CD4-positive, alpha-beta T cell treated with Interleukin-2 at 100 ng/mL for 4 hours (primary cell): ENCODE results near the gene NTM.
A peak's percentile ranks its signal among the peaks of the same experiment; 100 is the strongest.
"Not testable (repeated sequence)": the region's sequence is repeated elsewhere in the genome, so short reads cannot be mapped to it uniquely, and the experiment has no call there.

Experiments used
- DNase-seq: peaks from one replicate; pipeline ENCODE4 v3.0.0-alpha.2; 2020; ENCODE audit warnings: low spot score

The NTM gene

DNA sequence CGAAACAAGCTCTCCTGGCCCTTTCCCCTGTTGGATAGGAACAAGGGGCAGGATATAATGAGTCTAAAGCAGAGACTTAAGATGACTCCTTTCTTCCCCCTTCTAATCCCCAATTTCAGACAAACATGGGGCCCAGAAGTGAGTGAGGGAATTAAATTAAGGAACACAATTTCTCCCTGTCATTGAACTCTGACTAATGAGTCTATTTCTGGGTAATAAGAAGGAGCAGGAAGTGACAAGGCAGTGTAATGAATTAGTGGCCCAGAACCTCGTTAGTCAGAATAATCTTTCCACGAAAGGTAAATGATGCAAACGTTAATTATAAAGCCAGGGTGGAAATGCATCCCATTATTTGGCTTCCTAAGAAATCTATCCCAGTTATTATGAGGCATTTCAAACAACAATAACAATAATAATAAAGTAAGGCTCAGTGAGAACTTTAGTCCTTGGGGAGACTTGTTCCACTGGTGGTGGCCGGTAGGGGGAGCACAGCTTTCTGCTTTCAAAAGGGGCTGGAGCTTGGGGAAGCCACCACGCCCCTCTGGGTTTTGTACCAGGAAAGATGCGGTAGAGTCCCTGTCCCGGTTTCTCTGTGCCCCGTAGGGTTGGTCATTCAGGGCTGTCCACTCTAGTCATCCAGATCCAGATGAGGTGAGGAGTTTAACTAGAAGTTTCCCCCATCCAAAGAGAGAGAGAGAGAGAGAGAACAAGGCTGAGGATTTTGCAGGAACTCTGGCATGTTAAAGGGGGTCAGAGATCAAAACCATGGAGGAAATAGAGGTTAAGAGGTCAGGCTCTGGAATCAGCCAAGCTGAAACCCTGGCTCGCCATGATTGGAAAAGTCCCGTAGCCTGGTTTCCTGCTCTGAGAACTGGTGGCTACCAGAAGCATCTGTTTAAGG lies 298.3 kb downstream of the NTM start:
- peak; percentile 5 for DNase-seq

GRCh38 chr11:131669401-131669780 lies 299.0 kb downstream of the NTM start:
- DNase-seq = no peak

DNA sequence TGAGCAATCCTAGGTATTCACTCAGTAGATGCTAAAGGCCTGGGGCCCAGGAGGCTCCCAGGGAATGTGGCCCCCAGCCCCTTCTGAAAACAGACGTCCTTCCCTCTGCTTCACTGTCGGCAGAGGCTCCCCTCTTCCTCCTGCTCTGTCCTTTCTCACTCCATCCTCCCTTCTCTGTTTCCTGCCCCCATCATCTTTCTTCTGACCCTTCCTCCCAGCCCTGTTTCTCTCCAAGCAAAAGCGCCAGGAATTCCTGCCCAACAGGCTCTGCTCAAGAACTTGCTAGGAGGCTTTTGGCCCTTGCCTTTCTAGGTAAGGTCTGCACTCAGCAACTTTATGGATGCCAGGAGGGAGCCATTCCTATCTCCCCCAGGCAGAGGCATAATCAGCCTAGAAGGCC lies 300.5 kb downstream of the NTM start:
- no peak for DNase-seq

GRCh38 chr11:131671320-131671719 lies 300.9 kb downstream of the NTM start:
- no peak for DNase-seq

- no peak for DNase-seq
Measured at GRCh38 chr11:131671734-131672133, 301.3 kb downstream of the NTM start.

GRCh38 chr11:131672191-131672590 lies 301.8 kb downstream of the NTM start:
- DNase-seq = no peak

GRCh38 chr11:131674051-131674755 lies 303.8 kb downstream of the NTM start:
- DNase-seq = peak; percentile 14

GRCh38 chr11:131675121-131675888 lies 304.9 kb downstream of the NTM start:
- no peak for DNase-seq

DNA sequence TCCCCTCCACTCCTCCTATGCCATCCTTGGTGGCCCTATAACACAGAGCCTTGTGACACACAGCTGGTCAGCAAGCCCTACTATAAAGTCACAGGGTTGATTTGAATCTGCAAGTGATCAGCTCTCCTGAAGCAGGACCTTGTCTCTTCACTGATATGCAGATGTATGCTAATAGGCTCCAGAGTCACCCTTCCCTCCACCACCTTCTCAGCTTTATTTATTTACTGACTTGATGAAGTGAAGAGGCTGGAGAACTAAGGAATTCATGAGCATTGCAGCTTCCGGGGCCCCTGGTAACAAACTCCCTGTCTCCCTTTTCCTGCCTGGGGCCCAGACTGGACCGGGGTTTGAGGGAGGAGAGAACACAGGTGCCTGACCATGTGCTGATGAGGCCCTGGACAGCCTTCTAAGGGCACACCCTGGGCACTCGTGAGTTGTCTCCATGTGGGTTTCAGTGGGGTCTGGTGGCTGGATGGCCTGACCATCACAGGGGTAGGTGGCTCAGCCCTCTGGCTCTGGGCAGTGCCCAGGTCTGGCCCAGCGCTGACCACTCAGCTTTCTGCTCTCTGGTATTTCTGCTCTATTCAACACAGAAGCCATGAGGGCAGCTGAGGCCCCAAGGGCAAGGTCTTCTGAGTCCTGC lies 307.5 kb downstream of the NTM start:
- no peak for DNase-seq

DNA sequence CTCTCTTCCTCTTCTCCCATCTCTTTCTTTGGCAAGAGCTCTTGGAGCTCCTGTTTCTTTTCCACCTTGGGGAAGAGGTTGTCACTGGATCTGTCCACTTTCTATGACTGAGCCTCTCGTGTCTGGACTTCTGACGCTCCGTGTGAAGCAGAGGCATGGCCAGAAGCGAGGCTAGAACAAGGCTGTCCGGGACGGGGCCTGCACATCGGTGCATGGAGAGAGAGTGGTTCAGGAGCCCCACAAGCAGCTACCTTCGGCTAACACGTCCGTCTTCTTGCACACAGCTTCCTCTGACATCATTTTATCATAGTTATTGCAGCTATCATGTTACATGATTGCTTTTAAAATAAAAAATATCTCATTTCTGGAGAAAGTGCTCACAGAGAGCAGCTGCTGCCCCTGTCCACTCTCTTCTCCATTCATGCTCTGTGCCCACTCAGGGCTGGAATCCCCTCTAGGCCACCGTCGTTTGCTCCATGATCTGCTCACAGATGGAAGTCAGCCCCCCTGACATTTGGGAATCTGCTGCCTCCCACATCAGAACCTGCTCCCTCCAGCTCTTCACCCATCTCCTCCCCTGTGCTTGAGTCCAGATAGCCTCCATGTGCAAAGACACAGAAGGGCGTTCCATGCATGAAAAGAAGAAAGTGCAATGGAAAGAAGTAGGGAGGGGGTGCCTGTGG lies 308.4 kb downstream of the NTM start:
- no peak for DNase-seq

DNA sequence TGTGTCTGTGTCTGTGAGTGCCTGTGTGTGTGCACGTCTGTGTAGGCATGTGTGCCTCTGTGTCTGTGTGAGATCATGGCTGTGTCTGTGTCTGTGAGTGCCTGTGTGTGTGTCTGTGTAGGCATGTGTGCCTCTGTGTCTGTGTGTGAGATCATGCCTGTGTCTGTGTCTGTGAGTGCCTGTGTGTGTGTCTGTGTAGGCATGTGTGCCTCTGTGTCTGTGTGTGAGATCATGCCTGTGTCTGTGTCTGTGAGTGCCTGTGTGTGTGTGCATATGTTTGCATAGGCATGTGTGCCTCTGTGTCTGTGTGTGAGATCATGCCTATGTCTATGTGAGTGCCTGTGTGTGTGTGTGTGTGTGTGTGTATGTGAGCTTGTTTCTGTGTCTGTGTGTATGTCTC lies 310.0 kb downstream of the NTM start:
- not testable (repeated sequence) for DNase-seq

- DNase-seq = no peak
Measured at GRCh38 chr11:131681920-131682319, 311.5 kb downstream of the NTM start.

DNA sequence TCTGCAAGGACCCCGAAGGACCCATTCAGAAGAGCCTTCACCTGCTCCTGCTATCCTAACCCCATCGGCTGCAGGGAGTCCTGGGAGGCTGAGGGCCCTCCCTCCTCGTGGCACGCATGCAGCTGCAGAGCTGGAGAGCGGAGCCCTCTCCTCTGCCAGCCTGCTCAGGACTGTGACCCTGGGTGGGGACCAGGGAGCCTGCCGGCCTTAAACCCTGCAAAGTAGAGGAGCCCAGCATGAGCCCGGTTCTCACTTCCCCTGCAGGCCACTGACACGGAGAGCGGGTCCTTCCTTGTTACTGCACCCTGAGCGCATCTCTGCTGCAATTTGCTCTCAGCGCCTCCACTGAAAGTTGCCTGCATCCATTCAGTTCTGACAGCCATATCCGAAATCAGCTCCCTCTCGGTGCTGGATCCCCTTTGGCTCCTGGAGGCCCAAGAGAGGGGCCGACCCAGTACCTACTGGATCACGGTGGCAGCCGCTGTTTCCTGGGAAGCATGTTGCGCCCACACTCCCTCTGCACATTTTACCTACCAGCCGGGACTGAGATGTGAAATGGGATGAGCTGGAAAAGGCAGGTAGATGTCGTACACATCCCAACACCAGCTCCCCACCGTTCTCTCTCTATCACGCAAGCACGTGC lies 312.1 kb downstream of the NTM start:
- DNase-seq = no peak

GRCh38 chr11:131683131-131683530 lies 312.7 kb downstream of the NTM start:
- no peak for DNase-seq

DNA sequence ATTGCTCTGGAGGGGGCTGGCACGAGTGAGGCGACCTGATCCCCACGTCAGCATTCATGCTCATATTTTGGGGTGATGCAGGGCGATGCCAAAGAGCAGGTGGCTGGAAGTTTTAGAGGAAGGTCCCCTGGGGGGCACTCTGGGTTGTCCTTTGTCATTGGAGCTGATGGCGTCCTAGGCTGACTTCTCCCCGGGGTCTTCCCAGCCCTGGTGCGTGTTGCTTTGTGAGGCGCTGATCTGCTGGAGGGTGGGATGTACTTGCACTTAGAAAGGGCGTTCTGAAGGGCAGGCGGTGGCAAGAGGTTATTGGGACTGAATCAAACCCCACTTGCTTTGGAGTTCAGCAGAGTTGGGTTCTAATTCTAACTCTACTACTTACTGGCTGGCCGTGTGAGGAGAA lies 313.3 kb downstream of the NTM start:
- DNase-seq = no peak

- no peak for DNase-seq
Measured at GRCh38 chr11:131684111-131685060, 314.0 kb downstream of the NTM start.

GRCh38 chr11:131685206-131685605 lies 314.8 kb downstream of the NTM start:
- DNase-seq = no peak

DNA sequence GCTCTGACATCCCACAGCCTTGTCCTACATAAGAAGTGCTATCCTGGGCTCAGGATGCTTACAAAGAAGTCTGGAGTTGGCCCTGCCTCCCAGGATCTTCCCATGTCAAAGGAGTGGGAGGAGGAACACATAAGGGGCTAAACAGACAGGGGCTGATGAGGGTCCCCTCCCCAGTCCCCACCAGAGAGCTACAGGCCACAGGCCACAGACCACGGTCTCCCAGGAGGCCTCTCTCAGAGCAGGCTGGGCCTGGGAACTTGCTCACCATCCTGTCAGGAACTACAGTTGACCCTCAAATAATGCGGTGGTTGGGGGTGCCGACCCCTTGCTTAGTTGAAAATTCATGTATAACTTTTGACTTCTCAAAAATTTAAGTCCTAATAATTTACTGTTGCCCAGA lies 315.5 kb downstream of the NTM start:
- no peak for DNase-seq

GRCh38 chr11:131686836-131687235 lies 316.4 kb downstream of the NTM start:
- DNase-seq = no peak
